Measurements from ENCODE around the gene MAGI1.

GRCh38 chr3:65412588-65412987 is 626.1 kb downstream of the MAGI1 start:
- no peak for TF ChIP-seq ARNT (IDR thresholded peaks at IDR 0.05)
- no peak for TF ChIP-seq NFRKB (IDR thresholded peaks at IDR 0.05)

Data from HEK293T (cell line).